GM19328 (cell line): Measurements from ENCODE around the gene SMARCA2.
"Not testable (repeated sequence)": the region's sequence is repeated elsewhere in the genome, so short reads cannot be mapped to it uniquely, and the experiment has no call there.

ENCODE experiments used
- ATAC-seq: cut with Tn5 transposase; IDR thresholded peaks from one replicate; pipeline ENCODE4 v1.9.1; 2021; ENCODE audit warnings: mild to moderate bottlenecking, moderate library complexity; ENCODE audit not compliant: unreplicated experiment

Gene SMARCA2

DNA sequence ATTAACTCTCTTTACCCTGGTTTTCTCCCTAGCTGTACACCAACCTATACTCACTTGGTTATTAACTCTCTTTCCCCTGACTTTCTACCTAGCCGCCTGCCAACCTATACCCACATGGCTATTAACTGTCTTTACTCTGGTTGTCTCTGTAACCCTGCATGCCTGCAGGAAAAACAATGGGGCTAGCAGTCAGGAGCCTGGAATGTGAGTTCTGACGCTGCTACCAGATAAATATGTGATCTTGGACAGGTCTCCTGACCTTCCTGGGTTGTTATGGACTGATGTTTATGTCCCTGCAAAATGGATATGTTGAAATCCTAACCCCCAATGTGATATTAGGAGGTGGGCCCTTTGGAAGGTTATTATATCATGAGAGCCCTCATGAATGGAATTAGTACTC lies 119.2 kb downstream of the SMARCA2 start:
- no peak for ATAC-seq

DNA sequence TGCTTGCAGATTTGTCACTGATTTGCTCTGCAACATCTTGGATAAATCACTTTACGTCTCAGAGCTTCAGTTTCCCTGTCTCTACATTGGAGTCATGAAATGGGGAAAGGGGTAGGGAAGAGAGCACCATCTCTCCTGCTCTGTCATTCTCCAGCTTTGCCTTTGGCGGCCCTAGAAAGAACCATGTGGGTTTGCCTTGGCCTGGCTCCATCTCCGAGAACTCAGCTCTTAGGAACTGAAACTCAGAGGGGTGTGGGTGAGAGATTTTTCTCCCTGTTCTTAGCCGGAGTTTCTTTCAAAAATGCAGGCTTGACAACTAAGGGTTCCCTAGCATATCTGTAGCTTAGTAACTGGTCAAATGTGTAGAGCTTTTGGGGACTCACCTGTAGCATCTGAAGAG lies 123.5 kb downstream of the SMARCA2 start:
- no peak for ATAC-seq

DNA sequence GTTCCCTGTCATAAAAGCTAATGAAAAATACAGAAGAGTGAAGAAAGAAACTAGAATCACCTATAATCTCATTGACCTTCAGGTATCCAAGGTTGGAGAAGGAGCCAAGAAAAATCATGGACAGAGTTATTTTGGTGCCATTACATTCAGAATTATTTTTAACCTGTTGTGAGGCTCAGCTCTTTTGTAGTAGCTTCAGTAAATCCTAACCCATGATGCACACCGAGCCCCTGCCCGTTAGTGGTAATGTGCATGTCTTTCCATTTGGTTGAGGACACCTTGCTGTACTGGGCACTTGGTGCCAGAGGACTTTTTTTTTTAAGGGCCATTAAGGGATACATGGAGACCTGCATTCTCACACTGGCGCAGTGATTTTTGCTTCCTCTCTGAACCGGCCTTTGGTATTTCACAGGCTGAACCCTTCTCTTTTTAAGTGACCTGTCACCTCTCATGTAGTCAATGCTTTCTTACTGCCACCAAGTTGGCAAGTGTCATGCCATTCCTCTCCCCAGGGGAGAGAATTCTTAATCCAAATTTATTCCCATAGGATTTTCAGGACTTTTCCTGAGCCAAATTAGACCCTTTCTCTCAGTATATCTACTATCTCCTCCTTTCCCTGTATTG lies 125.6 kb downstream of the SMARCA2 start:
- ATAC-seq: no peak

DNA sequence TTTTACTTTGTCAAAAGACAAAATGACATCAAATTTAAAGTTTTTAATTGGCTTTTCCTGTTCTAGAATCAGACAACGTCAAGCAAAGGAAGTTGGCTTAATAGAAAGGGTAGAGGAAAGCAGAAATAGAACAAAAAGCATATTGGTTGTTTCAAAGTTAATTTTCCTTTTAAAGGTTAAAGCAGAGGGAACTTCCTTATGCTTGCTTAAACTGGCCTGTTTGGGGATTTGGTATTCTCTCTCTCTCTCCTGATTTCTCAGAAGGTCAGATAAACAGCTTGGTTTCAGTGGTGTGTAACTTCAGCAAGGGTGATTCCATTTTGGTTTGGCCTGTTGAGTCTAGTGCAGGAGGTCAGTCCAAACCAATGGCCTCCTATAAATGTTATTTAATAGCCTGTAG lies 127.1 kb downstream of the SMARCA2 start:
- ATAC-seq: no peak

GRCh38 chr9:2144619-2145018 lies 129.5 kb downstream of the SMARCA2 start:
- no peak for ATAC-seq

DNA sequence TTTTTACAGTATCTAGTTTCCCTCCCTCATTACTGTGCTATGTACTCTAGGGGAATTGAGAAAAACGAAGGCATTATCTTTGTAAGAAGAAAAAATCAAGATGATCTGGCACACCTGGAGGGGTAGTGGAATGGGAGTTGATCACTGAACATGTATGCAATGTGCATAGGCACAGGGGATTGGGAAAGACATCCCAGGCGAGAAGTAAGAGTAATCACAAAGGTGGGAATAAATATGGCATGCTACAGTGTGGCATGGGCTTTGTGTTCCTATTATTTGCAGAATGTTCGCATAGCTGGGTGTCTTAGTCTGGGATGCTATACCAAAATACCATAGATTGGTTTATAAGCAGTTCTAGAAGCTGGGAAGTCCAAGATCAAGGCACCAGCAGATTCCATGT lies 130.6 kb downstream of the SMARCA2 start:
- ATAC-seq: no peak

DNA sequence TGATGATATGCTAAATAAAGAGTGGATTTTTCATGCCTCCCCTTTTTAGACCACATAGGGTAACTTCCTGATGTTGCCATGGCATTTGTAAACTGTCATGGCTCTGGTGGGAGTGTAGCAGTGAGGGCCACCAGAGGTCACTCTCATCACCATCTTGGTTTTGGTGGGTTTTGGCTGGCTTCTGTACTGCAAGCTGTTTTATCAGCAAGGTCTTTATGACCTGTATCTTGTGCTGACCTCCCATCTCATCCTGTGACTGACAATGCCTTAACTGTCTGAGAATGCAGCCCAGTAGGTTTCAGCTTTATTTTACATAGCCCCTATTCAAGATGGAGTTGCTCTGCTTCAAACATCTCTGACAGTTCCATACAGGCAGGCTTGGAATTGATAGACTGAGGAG lies 131.6 kb downstream of the SMARCA2 start:
- ATAC-seq: not testable (repeated sequence)

DNA sequence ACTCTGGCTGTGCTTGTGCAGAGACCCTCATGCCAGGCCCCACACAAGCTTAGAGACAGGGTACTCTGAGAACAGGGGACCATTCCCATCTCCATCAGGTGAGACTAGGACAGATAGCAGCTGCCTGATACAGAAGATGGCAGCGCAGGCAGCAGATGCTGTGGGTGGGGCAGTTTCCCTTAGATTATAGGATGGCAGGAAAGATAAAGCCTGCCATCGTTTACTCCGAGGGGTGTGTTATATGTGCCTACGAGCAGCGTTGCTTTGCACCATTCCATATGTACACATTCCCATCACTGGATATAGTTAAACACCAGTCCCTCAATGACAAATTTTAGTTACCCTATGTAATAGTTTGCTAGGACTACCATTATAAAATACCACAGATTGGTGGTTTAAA lies 135.2 kb downstream of the SMARCA2 start:
- ATAC-seq: no peak

DNA sequence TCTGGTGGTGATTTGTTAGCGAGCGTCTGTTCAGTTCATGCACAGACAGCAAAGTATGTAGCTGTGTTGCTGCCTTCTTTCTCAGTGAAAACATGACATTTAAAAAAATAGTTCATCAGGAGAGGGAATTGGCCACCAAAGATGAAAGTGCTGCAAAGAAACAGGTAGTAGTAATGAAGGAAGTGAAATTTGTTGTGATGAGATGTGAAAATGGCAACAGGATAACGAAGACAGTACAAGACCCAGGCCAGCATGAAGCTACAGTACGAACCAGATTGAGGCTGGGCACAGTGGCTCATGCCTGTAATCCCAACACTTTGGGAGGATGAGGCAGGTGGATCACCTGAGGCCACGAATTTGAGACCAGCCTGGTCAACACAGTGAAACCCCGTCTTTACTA lies 136.0 kb downstream of the SMARCA2 start:
- no peak for ATAC-seq

DNA sequence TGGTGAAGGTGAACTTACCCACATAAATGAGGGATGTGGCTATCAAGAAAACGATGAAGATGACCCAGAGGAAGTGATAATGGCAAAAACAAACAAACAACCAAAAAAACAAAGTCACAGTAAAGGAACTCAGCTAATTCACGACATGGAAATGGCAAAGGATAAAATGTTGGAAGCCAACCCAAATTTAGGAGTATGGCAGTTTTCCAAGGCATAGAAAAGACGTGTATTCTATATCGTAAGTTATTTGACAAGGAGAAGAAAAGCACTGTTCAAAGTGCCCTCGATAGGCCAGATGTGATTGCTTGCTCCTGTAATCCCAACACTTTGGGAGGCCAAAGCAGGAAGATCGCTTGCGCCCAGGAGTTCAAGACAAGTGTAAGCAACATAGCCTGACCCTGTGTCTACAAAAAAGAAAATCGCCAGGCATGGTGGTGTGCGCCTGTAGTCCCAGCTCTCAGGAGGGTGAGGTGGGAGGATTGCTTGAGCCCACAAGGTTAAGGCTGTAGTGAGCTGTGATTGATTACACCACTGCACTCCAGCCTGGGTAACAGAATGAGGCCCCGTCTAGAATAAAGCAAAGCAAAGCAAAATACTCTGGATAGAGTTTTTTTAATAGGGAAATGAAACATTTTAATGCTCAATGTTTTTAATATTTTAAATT lies 138.0 kb downstream of the SMARCA2 start:
- ATAC-seq: no peak

- no peak for ATAC-seq
Measured at GRCh38 chr9:2153630-2154217, 138.6 kb downstream of the SMARCA2 start.

GRCh38 chr9:2154731-2155130 lies 139.6 kb downstream of the SMARCA2 start:
- ATAC-seq: no peak

DNA sequence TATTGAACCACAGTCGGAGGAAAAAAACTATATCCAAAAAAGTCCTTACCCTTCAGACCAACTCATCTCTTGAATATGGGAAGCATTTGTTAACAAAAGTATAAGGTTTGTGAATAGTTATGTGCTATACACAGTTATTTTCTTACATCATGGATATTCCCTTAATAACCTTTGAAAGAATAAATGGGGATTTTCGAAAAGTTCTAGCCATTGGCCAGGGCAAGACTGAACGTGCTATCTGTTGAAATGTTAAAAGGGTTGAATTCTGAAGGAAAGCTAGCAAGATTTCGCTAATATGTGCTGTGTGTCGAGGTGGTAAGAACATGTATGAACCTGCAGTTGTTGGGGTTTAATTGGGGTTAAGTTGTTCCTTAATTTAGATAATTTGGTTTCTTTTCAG lies 140.8 kb downstream of the SMARCA2 start:
- ATAC-seq: no peak

GRCh38 chr9:2157277-2158110 lies 142.3 kb downstream of the SMARCA2 start:
- peak; percentile 34 for ATAC-seq

DNA sequence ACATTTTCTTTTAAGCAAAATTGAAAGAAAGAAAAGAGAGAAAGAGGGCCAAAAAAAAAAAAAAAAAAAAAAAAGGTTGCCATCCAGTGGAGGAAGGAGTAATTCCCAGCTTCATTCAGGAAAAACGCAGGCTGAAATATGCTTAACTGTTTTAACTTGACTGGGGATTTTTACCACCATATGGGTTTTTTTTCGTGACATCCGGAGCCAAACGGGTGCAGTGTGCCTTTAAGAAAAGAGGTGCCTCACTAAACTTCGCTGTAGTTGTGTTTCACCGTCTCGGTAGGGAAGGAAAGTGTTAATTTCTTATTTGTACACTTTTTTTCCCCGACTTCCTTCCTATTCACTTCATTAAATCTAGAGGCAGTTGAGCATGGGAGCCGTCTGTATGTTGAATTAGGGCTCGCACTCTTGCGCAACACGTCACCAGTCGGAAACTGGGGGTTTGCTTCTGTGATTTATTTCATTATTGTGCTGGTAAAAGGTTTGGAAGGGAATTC lies 143.0 kb downstream of the SMARCA2 start:
- no peak for ATAC-seq

- no peak for ATAC-seq
Measured at GRCh38 chr9:2158766-2159430, 143.8 kb downstream of the SMARCA2 start.

DNA sequence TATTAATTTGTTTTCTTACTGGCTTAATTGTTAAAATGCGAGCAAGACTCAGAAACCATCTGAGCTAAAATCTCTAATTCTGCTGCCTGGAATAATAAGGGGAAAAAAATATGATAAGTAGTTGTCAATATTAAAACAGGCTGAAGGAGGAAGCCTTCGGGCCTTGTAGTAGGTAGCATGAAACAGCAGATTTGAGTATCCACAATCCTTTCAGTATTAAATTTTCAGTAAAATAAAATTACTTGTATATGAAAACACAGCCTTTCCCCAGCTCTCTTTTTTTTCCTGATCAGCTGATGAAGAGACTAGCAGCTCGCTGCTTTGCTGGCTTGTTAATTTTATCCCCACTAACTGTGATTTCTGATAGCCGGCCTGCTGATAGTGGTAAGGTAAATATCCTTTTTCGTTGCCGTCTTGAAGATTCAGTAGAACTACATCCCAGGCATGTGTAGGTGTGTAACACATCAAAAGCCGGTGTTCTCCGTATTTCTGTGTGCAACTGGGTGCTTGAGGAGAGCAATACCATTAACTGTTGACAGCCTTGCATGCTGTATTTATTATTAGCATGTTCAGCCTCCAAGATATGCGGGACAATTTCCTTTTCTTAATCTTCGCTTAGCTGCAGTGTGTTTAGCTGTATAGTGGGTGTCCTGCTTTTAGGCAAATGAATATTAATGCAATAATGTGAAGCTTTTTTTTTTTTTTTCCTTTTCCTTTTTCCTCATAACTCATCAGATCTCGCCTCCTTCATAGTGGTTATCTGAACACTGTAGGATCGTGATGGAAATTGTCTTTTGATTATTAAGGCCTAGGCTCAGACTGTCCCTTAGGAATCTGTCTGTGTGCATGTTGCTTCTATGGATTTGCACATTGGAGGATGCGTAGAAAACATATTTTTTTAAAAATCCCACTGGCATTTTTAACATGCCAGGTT lies 144.6 kb downstream of the SMARCA2 start:
- ATAC-seq: no peak

DNA sequence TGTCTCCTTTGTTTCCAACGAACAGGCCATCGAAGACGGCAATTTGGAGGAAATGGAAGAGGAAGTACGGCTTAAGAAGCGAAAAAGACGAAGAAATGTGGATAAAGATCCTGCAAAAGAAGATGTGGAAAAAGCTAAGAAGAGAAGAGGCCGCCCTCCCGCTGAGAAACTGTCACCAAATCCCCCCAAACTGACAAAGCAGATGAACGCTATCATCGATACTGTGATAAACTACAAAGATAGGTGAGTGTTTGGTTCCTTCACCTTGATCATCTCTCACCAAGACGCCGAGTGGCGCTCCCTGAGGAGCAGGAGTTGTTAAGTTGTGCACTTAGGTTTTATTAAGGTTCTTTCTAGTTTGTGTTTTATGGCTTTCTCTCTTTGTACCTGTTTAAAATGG lies 146.5 kb downstream of the SMARCA2 start:
- no peak for ATAC-seq

GRCh38 chr9:2163231-2163885 lies 148.2 kb downstream of the SMARCA2 start:
- no peak for ATAC-seq
